ENCODE results near the gene HDHD5. TPM values are rescaled to one million over a fixed set of nuclear protein-coding genes. Genes with fewer than 3 reads are reported as not detected.
A peak's percentile ranks its signal among the peaks of the same experiment; 100 is the strongest.

Gene HDHD5
- total and polyA plus RNA-seq, 7 donors: 26.7 to 49.0 (median 33.9) TPM

- H3K4me3 ChIP-seq: peak overlapping the region; percentile 44 to 77 (median 63)
- H3K27me3 ChIP-seq: no peaks in the 10 kb centered on the region
- 36 to 52% methylated on average over 17 of the region's 17 CpGs for WGBS, 2 donors
- H3K4me1 ChIP-seq: peaks cover 0 to 45% (median 26%) of the 10 kb centered on the region in 4 donors
- intact Hi-C loops (cut with DNase I): loop anchor here (5.0 kb wide), 2 partner anchors 76 to 479 kb away; partner anchors contain the start of genes BCL2L13 and IL17RA
- H3K27ac ChIP-seq: peak overlapping the region; percentile 88 to 93 (median 91)
- TF ChIP-seq EP300 (IDR thresholded peaks at IDR 0.05) (no peak), POLR2A (IDR thresholded peaks at IDR 0.05) (no peak), POLR2AphosphoS5 (IDR thresholded peaks at IDR 0.05) (no peak)
- TF ChIP-seq, protein P1, sequence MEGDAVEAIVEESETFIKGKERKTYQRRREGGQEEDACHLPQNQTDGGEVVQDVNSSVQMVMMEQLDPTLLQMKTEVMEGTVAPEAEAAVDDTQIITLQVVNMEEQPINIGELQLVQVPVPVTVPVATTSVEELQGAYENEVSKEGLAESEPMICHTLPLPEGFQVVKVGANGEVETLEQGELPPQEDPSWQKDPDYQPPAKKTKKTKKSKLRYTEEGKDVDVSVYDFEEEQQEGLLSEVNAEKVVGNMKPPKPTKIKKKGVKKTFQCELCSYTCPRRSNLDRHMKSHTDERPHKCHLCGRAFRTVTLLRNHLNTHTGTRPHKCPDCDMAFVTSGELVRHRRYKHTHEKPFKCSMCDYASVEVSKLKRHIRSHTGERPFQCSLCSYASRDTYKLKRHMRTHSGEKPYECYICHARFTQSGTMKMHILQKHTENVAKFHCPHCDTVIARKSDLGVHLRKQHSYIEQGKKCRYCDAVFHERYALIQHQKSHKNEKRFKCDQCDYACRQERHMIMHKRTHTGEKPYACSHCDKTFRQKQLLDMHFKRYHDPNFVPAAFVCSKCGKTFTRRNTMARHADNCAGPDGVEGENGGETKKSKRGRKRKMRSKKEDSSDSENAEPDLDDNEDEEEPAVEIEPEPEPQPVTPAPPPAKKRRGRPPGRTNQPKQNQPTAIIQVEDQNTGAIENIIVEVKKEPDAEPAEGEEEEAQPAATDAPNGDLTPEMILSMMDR (IDR thresholded peaks at IDR 0.05): no peak
- no peak for DNase-seq
- no peaks in the 10 kb centered on the region for H3K9me3 ChIP-seq
- H3K36me3 ChIP-seq: no peaks in the 10 kb centered on the region
These were observed 905 bp downstream of the HDHD5 start for GRCh38 chr22:17158176-17158567.

DNA sequence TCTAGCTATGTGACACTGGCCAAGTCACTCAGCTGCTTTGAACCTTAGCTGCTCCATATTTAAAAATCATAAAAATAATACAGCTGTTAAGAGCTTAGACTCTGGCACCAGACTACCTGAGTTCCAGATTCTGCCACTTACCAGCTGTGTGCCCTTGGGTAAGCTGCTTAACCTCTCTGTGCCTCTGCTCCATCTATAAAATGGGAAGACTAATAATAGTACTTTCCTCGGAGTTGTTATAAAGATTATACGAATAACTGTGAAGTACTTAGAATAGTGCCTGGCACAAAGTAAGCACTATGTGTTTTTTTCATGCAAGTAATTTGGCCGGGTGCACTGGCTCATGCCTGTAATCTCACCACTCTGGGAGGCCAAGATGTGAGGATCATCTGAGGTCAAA, 1.4 kb downstream of the HDHD5 start:
- H3K9me3 ChIP-seq: no peaks in the 10 kb centered on the region
- WGBS, 2 donors: 76 to 92% methylated on average over 3 of the region's 3 CpGs
- TF ChIP-seq POLR2AphosphoS5 (IDR thresholded peaks at IDR 0.05) (no peak), EP300 (IDR thresholded peaks at IDR 0.05) (no peak), POLR2A (IDR thresholded peaks at IDR 0.05) (no peak)
- TF ChIP-seq, protein P1 (IDR thresholded peaks at IDR 0.05): no peak
- H3K27me3 ChIP-seq: no peaks in the 10 kb centered on the region
- peak overlapping the region in 2 of 4 donors; percentile 91 for H3K27ac ChIP-seq
- peak overlapping the region; percentile 44 to 77 (median 63) for H3K4me3 ChIP-seq
- peaks cover 0 to 45% (median 26%) of the 10 kb centered on the region in 4 donors for H3K4me1 ChIP-seq
- intact Hi-C loops (cut with DNase I): loop anchor here (5.0 kb wide), 2 partner anchors 75 to 480 kb away; partner anchors contain the start of genes BCL2L13 and IL17RA
- DNase-seq: no peak
- H3K36me3 ChIP-seq: no peaks in the 10 kb centered on the region

GRCh38 chr22:17155941-17156340, 3.1 kb downstream of the HDHD5 start:
- H3K27me3 ChIP-seq: no peaks in the 10 kb centered on the region
- H3K27ac ChIP-seq: no peak overlapping the region
- TF ChIP-seq EP300 (IDR thresholded peaks at IDR 0.05): no peak
- no peak for TF ChIP-seq POLR2AphosphoS5 (IDR thresholded peaks at IDR 0.05)
- no peak for TF ChIP-seq POLR2A (IDR thresholded peaks at IDR 0.05)
- TF ChIP-seq, protein P1 (IDR thresholded peaks at IDR 0.05): no peak
- H3K4me1 ChIP-seq: peaks cover 0 to 45% (median 26%) of the 10 kb centered on the region in 4 donors
- intact Hi-C loops (cut with DNase I): loop anchor here (5.0 kb wide), 2 partner anchors 74 to 481 kb away; partner anchors contain the start of genes BCL2L13 and IL17RA
- no peak overlapping the region for H3K4me3 ChIP-seq
- no peaks in the 10 kb centered on the region for H3K36me3 ChIP-seq
- DNase-seq: no peak
- no peaks in the 10 kb centered on the region for H3K9me3 ChIP-seq
- WGBS, 2 donors: 79 to 83% methylated on average over 3 of the region's 3 CpGs

- TF ChIP-seq EP300 (IDR thresholded peaks at IDR 0.05) (no peak), POLR2AphosphoS5 (IDR thresholded peaks at IDR 0.05) (no peak), POLR2A (IDR thresholded peaks at IDR 0.05) (no peak)
- TF ChIP-seq, protein P1 (IDR thresholded peaks at IDR 0.05): no peak
- intact Hi-C loops (cut with DNase I): no loop called here
- H3K36me3 ChIP-seq: peaks cover 0 to 14% (median 4%) of the 10 kb centered on the region in 4 donors
- 18 to 63% methylated on average over 3 of the region's 3 CpGs for WGBS, 2 donors
- no peak overlapping the region for H3K27ac ChIP-seq
- H3K4me1 ChIP-seq: peaks cover 0 to 26% (median 17%) of the 10 kb centered on the region in 4 donors
- H3K4me3 ChIP-seq: no peak overlapping the region
- no peaks in the 10 kb centered on the region for H3K27me3 ChIP-seq
- DNase-seq: no peak
- H3K9me3 ChIP-seq: no peaks in the 10 kb centered on the region
These were observed 6.1 kb downstream of the HDHD5 start for GRCh38 chr22:17152971-17153370.

DNA sequence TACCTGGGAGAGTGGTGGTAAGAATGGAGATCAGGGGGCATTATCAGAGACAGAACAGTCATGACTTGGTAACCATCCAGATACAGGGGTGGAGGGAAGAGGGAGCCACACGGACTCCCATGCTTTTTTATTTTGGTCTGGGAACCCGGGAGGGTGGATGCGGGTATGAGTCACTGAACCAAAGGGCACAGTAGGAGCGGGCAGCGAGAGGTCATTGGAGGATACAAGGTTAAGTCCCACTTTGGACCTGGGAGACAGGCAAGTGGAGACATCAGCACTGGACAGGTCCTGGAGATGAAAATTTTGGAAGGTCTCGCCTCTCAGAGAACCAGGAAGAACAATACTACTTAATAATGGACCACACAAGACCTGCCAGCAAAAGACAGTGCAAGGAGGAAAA, 6.7 kb downstream of the HDHD5 start:
- DNase-seq: no peak
- Histone ChIP-seq H3K36me3 (peaks cover 0 to 20% (median 6%) of the 10 kb centered on the region in 4 donors), H3K4me3 (no peak overlapping the region), H3K27me3 (no peaks in the 10 kb centered on the region), H3K4me1 (peaks cover 0 to 19% (median 11%) of the 10 kb centered on the region in 4 donors), H3K9me3 (no peaks in the 10 kb centered on the region), H3K27ac (no peak overlapping the region)
- intact Hi-C loops (cut with DNase I): no loop called here
- no peak for TF ChIP-seq POLR2AphosphoS5 (IDR thresholded peaks at IDR 0.05)
- TF ChIP-seq, protein P1 (IDR thresholded peaks at IDR 0.05): no peak
- TF ChIP-seq EP300 (IDR thresholded peaks at IDR 0.05): no peak
- no peak for TF ChIP-seq POLR2A (IDR thresholded peaks at IDR 0.05)
- WGBS, 2 donors: 71 to 82% methylated on average over 6 of the region's 6 CpGs

Data from sigmoid colon (tissue), 7 donors.